ENCODE data around the gene ABCA6.

ABCA6 gene

DNA sequence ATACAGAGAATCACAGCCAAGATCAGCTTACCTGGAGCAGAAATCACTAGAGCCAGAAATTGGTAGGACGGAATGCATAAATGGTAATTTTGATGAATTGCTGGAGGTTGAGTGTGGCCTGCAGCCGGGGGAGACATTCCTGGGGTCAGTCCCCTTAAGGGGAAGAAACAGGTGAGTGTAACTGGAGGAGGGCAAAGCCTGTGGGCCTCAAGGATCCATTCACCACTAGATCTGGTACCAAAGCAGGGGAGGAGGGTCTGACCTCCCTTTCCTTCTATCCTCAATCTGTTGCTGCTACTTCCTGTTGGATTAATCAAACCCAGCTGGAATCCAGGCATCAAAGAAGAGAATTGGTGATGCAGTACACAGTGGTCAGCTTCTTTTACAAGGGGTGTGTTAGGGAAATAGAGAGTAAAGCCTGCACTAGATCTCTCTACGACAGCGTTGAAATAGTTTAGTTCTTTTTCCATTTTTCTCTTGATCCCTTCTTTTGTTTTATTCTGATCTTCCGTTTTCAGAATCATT is 72.4 kb downstream of the ABCA6 start:
- TF ChIP-seq, protein P1, sequence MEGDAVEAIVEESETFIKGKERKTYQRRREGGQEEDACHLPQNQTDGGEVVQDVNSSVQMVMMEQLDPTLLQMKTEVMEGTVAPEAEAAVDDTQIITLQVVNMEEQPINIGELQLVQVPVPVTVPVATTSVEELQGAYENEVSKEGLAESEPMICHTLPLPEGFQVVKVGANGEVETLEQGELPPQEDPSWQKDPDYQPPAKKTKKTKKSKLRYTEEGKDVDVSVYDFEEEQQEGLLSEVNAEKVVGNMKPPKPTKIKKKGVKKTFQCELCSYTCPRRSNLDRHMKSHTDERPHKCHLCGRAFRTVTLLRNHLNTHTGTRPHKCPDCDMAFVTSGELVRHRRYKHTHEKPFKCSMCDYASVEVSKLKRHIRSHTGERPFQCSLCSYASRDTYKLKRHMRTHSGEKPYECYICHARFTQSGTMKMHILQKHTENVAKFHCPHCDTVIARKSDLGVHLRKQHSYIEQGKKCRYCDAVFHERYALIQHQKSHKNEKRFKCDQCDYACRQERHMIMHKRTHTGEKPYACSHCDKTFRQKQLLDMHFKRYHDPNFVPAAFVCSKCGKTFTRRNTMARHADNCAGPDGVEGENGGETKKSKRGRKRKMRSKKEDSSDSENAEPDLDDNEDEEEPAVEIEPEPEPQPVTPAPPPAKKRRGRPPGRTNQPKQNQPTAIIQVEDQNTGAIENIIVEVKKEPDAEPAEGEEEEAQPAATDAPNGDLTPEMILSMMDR (IDR thresholded peaks at IDR 0.05; ENCODE audit: extremely low read depth, missing control alignments) = no peak

DNA sequence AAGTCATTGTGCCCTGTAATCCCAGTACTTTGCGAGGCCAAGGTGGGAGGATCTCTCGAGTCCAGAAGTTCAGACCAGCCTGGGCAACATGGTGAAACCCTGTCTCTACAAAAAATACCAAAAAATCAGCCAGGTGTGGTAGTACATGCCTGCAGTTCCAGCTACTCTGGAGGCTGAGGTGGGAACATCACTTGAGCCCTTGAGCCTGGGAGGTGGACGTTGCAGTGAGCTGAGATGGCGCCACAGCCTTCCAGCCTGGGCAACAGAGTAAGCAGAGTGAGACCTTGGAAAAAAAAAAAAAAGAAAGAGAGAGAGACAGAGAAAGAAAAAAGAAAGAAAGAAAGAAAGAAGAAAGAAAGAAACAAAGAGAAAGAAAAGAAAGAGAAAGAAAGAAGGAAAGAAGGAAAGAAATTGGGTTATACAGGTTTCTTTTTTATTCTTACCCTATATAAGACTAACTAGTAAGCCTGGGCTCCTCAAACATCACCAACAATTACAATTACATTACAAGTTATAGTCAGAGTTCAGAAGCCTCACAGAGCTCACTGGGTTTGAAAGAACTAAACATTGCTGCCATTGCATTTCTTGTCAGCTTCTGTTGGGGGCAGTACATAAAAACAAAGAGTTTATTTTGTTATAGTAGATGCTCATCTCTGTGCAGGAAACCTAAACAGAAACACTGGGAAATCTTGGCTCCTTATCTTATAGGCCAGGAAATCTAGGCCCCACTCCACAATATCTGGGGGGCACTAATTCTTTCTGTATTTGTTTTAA is 74.2 kb downstream of the ABCA6 start:
- TF ChIP-seq, protein P1 (IDR thresholded peaks at IDR 0.05; ENCODE audit: extremely low read depth, missing control alignments) = no peak

More for the DNA sequence above, 72.4 kb downstream of the ABCA6 start:
- DNase-seq (ENCODE audit: low spot score) = no peak

DNA sequence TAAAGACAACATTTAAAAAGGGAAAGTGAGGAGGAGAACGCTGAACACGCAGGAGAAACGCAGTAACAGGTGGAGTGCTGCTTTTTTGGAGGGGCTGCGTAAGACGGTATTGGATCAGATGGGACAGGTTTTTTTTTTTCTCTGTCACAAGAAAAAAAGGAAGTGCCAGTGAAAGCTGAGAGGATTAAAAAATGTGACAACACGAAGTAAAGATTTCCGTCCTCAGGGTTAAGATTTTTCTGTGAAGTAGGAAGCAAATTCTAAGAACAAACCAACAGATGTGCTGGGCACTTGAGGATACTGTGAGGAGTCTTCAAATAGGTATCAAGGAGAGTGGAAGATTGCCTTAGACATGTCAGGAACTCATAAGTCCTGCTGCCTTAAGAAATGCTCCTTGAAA is 75.2 kb downstream of the ABCA6 start:
- DNase-seq (ENCODE audit: low spot score) = no peak
- TF ChIP-seq, protein P1 (IDR thresholded peaks at IDR 0.05; ENCODE audit: extremely low read depth, missing control alignments) = no peak

More for the DNA sequence above, 74.2 kb downstream of the ABCA6 start:
- no peak for DNase-seq (ENCODE audit: low spot score)

DNA sequence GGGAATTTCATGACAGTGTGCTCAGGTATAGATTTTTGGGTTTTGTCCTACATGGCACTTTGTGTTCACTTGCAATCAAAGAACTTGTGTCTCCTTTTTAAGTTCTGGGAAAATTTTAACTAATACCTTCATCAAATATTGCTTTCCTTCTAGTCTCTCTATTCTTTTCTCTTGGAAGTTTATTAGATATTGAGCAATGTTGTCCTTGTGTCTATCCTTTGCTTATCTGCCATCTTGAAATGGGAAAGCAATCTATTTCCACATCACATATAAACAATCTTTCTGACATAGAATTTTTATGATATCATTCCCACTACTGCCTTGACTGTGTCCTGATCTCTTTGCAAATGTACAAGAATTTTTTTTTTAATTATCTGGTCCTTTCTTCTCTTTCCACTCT is 76.6 kb downstream of the ABCA6 start:
- DNase-seq (ENCODE audit: low spot score) = no peak
- TF ChIP-seq, protein P1 (IDR thresholded peaks at IDR 0.05; ENCODE audit: extremely low read depth, missing control alignments) = no peak

DNA sequence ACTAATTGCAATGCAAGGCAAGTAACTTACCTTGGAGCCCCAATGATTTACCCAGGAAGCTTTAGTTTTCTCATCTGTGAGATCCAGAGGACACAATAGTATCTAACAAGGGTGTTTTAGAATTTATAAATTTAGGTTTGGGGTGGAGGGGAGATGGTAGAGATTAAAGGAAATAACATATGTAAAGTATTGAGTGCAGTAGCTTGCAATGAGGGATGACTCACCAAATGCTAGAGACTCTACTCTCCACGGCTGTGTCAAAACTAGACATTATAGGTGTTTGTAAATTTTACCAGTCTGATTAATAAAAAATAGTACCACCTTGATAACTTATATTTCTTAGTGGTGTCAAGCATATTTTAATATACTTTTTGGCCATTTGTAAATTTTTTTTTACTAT is 77.2 kb downstream of the ABCA6 start:
- DNase-seq (ENCODE audit: low spot score) = no peak
- TF ChIP-seq, protein P1 (IDR thresholded peaks at IDR 0.05; ENCODE audit: extremely low read depth, missing control alignments) = no peak

DNA sequence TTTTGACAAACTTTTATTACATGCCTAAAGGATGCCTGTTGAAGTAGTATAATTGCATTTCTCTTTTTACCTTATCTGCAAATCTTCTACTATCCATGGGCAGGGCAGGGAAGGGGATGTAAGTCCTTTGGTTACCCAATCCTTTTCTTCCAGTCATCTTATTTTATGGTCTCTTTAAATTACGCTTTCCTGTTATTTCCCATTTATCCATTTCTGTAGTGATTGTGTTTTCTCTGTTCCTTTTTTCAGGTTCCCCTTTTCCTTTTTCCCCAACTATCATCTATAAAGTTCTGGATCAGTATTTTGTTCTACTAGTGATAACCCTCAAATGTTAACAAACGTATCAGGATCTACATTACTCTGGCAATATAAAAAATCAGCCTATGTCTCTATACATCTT is 77.7 kb downstream of the ABCA6 start:
- no peak for DNase-seq (ENCODE audit: low spot score)
- TF ChIP-seq, protein P1 (IDR thresholded peaks at IDR 0.05; ENCODE audit: extremely low read depth, missing control alignments) = no peak

DNA sequence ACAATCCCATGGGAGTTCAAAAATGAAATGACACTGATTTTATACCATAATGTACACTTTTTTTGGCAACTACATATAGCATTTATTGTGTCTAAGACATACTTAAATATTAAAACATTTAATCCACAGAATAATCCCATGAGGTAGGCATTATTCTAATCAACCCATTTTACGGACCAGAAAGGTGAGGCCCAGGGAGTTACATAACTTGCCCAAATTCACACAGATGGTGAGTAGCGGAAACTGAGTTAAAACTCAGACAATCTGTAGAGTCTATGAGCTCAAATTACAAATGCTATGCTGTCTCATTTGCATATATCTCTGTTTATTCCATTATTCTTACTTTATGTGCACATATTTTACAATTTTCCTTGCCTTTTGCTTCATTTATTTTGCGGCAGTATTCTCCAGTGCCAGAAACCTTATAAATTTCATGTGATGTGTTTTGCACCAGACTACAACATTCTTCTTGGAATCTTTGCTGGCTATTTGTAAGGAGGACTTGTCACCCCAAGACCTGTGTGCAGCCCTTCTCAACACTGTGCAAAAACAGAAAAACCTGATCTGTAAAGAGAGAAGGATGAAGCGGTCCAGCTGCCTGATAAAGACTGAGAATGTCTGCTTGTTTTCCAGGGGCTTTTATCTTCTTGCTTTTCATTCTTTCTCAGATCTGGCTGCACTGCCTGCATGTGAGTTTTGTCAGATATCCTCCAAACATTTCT is 78.7 kb downstream of the ABCA6 start:
- no peak for DNase-seq (ENCODE audit: low spot score)
- TF ChIP-seq, protein P1 (IDR thresholded peaks at IDR 0.05; ENCODE audit: extremely low read depth, missing control alignments) = no peak

Data from GM20000 (cell line).